IPS-NIHi7 (cell line): ENCODE results near the gene ING1.
A peak's percentile ranks its signal among the peaks of the same experiment; 100 is the strongest.
"Not testable (repeated sequence)": the region's sequence is repeated elsewhere in the genome, so short reads cannot be mapped to it uniquely, and the experiment has no call there.

Experiments used
- DNase-seq: peaks from one replicate; pipeline ENCODE4 v3.0.0; 2012; ENCODE audit warnings: mixed read lengths; ENCODE audit errors: extremely low spot score

Gene ING1

DNA sequence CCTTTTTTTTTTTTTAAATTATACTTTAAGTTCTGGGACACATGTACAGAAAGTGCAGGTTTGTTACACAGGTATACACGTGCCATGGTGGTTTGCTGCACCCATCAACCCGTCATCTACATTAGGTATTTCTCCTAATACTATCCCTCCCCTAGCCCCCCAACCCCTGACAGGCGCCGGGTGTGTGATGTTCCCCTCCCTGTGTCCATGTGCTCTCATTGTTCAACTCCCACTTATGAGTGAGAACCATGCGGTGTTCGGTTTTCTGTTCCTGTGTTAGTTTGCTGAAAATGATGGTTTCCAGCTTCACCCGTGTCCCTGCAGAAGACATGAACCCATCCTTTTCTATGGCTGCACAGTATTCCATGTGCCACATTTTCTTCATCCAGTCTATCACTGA lies 17.7 kb upstream of the ING1 start:
- DNase-seq, result not testable (repeated sequence)

DNA sequence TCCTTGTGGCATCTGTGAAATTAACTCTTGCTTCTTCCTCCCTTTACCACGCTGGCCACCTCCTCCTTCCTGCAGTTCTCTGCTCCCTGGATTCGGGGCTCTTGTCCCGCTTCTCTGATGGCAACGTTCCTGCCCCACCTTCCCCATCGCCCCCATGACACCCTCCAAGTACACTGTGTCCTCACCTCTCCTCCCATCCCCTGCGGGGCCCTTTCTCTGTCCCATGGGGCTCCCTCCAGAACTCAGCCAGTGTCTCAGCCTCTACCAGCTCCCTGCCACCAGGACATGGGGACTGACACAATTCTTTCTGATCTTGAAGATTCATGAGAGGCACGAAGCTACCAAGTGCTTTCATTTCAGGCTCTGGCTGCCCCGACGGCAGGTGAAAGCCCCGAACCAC lies 16.7 kb upstream of the ING1 start:
- no peak for DNase-seq

DNA sequence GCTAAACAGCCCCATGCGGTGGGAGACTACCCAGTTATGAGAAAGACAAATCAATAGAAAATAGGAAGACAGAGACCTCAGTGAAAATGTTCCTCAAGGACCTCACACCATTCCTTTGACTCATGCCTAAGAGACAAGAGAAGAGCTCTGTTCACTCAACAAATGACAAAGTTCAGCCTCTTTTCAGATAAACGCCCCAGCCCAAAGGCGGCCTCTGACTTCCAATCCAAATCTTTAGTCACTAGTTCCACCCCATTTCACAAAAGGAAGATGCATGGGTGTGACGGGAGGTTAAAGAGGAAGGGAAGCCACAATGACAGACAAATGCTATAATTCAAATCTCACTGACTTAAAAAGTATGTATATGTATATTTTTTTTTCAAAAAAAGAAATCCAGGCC lies 15.7 kb upstream of the ING1 start:
- no peak for DNase-seq

DNA sequence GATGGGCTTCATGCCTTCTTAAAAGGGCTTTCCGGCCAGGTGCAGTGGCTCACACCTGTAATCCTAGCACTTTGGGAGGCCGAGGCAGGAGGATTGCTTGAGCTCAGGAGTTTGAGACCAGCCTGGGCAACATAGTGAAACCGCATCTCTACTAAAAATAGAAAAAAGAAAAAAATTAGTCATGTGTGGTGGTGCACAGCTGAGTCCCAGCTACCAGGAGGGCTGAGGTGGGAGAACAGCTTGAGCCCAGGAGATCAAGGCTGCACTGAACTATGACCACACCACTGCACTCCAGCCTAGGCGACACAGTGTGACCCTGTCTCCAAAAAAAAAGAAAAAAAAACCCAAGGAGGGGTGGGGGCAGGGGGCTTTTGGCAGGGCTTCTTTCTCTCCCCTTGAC lies 14.8 kb upstream of the ING1 start:
- DNase-seq, result no peak

DNA sequence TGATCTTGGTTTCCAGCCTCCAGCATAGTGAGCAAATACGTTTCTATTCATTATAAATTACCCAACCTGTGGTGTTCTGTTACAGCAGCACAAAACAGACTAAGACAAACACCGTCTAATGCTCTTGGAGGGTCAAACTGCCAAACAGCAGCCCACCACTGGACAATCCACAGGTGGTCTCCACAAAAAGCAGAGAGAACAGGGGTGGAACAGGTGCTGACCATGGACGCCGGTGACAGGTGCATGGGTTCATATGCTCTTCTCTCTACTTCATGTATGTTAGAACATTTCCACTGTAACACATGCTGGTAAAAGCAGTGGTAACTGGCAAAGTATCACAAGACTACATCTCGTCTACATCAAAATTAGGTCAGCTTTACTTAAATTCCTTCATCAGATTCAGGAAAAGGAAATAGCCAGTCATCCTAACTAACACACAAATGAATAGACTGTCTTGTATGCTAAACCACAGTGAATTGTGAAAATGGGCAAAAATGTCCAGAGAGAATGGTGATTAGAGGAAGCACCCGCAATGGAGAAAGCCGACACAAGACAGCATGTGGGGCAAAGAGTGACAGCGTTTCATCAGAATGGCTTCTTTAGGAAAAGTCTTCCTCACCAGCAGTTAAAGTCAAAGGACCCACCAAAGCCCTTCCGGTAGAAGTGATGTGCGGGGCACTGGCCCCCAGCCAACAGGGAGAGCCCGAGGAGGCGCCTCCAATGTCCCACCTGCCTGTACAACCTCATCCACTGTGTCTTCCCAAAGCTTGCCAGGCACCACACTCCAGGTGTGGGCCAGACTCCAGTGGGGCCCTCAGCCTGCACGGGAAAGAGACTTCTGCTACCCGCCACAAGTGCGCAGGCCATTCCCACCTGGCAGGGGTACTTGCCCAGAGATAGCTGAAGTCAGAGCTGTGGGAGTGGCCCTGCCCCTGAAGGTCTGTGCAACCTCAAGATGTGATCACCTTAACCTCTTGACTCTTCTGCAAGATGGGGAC lies 14.1 kb upstream of the ING1 start:
- DNase-seq, result no peak

DNA sequence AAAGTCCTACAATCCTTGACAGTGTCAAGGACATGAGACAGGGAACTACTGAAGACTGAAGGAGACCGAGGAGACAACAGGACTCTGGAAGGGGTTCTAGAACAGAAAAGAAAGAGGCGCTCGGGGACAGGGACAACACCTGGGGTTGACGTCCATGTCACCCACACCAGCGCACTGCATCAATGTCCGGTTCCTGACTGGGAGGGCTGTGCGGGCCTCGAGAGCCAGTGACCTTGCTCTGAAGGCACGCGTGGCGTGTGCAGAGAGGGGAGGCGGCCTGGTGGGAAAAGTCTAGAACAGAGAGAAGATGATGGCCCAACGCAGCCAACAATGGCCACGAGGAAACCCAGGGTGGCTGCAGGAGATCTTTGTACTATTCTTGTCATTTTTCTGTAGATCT lies 13.3 kb upstream of the ING1 start:
- no peak for DNase-seq

DNA sequence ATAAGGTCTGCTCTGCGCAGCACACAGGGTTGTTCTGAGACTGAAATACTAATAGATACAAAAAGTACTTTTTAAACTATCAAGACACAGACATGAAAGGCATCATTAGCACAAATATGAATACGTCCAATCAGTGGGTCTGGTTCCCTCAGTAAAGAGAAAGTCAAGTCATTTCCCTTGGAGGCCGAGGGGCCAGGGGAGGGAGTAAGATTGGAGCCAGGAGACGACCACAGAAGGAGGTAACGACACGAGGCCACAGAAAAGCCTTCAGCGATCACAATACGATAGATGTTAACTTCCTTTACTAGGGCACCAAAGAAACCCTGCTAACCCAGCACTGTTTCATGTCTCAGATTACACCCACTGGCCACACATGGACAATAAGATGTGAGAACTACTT lies 12.9 kb upstream of the ING1 start:
- DNase-seq, result no peak

DNA sequence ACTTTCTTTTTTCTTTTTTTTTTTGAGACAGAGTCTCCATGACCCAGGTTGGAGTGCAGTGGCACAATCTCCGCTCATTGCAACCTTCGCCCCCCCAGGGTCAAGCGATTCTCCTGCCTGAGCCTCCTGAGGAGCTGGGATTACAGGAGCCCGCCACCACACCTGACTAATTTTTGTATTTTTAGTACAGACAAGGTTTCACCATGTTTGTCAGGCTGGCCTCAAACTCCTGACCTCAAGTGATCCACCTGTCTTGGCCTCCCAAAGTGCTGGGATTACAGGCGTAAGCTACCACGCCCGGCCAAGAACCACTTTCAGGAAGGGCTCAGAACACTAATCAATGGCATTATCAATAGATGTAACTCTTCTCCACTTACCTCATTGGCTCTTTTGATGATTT lies 12.4 kb upstream of the ING1 start:
- not testable (repeated sequence) for DNase-seq

DNA sequence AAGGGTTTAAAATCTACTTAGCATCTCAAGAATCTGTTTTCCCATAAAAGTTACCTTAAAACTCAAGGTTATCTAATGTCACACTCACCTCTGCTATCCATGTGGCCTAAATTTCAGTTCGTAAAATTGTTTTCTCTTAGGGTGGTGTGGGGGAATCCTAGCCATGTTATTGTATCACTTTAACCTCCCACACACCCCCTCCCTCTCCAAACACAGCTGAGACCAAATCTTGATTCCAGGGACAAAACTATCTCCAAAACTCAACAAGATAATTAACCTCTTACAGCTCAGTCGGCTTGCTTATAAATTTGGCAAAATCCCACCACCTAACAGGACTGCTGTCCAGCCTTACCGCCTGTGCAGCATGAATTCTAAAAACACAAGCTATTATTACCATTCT lies 11.4 kb upstream of the ING1 start:
- no peak for DNase-seq

DNA sequence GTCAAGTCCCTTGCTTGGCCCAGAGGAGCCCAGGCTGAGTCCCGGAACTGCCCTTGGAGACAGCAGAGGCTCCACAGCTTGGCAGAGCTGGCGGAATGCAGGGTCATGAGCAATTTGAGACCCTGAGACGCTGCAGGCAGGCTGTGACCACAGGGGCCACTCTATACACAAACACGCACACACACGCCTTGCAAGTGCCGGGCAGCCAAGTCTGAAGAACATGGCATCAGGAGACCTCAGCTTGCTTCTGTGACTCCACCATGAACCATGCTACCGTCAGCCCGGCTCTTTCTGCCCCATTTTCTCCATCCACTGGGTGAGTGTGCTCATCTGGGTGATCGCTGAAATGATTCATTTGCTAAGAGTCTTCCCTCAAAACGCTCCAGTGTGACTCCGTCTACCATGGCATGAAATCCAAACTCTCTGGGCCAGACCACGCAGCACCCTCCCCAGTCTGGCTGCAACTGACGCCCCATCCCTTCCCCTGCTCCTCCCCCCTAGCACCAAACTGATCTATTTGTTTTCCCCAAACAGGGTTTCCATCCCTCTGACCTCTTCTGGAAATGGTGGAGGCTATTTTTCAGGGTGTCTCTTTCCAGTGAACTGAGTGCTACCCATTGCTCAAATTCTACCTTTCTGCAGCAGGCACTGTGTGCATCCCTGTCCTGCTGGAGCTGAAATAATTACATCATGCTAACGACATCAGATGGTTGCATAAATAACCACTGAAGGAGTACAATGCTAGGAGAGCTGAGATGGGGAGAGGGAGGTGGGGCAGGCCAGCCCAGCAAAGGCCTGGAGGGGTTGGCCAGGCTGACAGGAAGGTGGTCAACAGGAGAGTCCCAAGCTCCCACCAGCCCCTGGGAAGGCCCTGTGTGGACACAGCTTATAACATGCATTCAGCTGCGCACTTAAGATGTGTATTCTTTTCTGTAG lies 10.6 kb upstream of the ING1 start:
- no peak for DNase-seq

DNA sequence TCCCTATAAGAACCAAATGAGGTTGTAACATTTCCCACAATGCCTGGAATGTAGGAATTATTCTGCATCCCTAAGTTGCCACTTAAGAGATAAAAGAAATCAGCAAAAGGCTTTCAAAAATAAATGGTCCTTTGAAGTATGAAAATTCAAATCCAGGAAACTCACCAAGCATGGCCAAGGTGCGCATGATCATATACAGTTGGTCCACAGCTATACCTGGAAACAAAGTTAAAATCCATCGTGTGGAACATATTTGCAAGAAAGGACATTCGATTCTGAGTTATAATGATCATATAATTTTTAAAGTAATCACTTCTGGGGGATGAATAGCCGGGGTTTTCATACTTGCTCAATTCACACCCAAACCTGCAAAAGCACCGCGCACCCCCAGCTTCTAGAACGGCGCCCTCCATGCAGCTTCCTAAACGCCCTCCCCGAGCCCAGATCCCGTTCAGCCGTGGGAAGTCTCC lies 8.1 kb upstream of the ING1 start:
- DNase-seq, result no peak

DNA sequence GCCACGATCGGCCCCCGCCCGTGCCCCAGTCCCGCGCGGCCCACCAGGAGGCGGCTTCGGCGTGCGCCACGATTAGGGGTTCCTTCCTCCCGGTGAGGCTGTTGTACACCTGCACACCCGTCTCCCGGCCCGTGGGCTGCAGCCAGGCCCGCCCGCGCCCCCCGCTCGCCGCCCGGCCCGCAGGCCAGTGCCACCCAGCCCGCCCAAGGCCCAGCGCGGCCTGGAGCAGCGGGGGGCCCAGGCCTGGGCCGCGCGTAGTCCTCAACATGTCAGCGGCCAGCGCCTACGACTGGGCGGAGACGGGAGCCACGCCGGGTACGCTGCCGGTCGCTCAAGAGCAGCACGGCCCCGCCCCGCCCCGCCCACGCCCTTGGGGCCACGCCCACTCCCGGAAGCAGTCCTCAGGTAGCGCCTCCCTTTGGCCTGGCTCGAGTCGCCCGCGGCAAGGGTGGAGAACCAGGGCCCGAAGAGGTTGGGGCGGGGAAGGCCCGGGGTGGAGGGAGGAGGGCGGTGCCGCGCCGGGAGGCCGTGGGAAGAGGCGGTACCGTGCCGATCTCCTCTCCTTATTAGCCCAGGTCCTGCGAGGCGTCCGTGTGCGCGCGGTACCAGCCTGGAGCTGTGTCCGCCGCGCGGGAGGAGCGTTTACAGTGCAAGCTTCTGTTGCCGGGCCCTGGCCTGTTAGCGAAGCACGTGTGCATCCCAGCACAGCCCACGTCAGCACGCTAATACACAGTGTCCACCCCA lies 7.5 kb upstream of the ING1 start, which contains the start of gene CARS2:
Gene CARS2, minus strand, starts transcription at position 291 of the 744 bp plus-strand sequence. Its CDS starts 23 bp downstream, at position 268.
- DNase-seq, result peak; percentile 96

DNA sequence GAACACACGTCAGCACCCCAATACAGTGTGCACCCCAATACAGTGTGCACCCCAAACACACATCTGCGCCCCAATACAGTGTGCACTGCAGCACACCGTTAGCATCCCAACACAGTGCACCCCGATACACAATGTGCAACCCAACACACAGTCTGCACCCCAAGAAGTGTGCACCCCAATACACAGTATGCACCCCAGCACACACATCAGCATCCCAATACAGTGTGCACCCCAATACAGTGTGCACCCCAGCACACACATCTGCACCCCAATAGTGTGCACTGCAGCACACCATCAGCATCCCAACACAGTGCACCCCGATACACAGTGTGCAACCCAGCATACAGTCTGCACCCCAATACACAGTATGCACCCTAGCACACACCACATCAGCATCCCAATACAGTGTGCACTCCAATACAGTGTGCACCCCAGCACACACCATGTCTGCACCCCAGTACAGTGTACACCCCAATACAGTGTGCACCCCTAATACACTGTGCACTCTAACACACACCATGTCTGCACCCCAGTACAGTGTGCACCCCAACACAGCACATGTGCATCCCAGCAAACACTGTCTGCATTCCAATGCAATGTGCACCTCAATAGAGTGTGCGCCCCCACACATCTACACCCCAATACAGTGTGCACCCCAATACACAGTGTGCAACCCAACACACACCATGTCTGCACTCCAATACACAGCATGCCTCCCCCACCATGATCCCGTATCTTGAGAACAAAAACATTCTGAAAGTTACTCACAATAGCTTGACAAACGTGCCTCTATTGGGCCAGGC lies 6.7 kb upstream of the ING1 start:
- no peak for DNase-seq

DNA sequence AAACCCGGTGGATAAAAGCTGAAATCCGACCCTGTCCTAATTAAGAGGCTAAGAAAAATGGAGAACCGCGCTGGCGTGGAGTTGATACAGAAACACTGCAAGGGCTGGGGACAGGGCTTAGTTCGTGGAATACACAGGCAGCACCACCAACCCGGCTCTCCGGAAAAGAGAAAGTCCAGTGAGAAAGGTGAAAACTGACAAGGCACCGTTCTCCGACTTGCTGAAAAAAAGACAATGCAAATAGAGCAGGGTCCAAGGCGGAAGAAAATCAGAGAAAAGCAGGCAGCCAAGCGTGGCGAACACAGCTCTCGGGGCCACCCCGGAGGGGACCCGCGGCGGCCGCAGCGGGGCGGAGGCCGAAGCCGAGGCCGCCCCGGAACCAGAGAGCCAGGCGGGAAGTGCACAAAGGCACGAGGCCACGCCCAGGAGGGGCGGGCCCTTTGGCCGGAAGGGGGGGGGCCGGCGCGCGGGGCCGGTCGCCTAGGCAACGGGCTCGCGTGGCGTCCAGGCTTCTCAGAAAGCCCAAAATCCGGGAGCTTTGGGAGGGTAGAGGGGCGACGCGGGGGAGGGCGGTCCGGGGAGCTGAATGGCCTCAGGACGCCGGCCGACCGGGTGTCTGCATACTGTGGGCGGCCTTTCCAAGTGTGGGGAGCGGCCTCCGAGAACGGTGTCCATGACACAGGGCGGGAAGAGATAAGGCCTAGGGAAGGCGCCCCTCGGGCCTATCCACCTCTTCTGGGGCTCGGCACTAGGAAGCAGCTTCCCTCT lies 1.2 kb upstream of the ING1 start:
- peak; percentile 82 for DNase-seq

DNA sequence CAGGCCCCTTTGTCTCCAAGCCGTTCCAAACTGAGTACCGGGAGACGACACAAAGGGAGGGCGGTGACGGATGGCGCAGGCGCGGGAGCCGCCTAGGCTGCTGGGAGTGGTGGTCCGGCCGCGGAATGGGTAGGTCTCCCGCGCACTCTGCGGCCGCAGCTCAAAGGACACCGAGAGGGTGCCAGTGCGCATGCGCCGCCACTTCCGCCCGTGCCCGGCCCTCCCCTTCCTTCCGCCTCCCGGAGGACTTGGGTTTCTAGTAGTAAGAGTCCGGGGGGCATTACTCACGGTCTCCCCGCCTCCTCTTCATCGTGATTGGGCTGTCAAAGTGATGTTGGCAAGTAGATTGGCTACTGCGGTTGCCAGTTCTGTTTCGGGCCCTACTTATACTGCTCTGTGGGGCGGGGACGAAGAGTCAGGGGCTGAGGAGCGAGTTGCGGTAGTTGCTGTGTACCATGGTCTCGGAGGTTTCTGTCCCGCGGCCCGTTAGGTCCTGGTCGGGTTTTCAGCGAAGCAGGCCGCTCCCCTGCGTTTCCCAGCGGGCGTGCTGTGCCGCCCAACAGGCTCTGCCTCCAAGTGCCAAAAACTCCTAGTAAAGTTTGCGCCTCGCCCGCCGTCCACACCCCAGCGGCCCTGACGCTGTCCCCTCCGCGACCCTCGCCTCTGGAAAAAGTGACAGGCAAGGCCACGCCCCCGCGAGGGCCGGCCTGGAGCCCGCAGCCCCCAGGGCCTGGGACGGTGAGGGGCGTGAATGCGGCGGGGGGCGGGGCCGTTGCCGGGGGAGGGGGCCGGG lies 455 bp upstream of the ING1 start:
- peak; percentile 90 for DNase-seq

DNA sequence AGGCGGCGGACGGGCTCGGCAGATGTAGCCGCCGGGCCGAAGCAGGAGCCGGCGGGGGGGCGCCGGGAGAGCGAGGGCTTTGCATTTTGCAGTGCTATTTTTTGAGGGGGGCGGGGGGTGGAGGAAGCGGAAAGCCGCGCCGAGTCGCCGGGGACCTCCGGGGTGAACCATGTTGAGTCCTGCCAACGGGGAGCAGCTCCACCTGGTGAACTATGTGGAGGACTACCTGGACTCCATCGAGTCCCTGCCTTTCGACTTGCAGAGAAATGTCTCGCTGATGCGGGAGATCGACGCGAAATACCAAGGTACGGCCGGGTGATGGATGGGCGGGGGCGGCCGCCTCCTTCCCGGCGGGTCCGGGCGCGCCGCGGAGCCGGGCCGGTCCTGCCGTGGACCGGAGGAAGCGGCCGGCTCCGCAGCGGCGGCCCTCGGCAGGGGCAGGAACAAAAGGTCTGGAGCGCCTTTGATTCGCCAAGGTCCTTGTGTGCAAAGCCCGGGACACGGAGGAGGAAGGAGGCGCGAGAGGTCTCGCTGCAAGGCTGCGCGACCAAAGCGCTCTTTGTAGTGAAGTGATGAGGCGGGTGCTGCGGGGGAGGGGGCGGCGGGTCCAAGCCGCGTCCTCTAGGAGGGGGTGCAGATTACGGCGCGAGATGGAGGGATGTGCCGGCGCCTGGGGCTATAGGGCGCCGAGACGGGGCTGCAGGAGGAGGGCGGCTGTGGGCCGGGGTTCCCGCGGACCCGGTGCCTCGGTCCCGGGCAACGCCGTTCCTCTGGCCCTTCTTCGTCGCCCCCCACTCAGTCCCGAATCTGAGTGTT lies 689 bp downstream of the ING1 start:
- DNase-seq, result no peak

DNA sequence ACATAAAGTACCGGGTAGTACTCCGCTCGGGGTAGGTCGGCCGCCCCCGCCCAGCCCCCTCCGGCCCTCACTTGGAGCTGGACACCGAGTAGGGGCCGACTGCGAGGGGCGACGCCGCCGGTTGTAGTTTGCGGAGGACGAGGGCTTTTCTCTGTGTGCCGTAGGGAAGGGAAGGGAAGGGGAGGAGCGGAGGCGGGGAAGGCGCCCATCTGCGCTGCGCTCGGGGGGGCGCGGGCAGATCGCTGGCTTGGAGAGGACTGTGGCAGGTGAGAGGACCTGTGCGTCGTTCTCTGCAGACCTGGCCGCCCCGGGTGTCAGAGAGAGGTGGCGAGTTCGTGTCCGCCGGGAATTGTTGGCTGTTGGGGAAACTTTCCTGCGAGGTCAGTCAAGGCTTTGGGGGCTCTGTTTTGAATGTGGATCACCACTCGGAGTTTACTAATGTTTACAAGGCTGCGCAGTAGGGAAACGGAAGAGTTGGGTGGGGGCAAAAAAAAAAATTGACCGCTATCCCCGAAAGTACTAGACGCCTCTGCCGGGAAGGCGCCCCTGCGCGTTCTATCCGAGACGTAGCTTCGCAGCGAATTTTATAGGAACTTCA lies 1.4 kb downstream of the ING1 start:
- no peak for DNase-seq
